ENCODE data around the gene FOXD1.
"Not testable (repeated sequence)": the region's sequence is repeated elsewhere in the genome, so short reads cannot be mapped to it uniquely, and the experiment has no call there.

The FOXD1 gene

DNA sequence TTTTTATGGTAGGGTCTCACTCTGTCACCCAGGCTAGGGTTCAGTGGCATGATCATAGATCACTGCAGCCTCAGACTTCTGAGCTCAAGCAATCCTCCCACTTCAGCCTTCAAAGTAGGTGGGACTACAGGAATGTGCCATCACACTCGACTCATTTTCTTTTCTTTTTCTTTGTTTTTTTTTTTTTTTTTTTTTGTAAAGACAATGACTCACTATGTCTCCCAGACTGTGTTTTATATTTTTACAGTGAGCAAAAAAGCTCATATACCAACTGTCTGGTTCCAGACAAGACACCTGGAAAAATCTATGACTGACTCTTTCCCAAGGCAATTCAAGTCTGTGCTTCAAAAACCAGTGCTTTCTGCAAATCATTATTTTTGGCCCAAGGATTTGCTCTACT is 10.8 kb upstream of the FOXD1 start:
- DNase-seq, result no peak

DNA sequence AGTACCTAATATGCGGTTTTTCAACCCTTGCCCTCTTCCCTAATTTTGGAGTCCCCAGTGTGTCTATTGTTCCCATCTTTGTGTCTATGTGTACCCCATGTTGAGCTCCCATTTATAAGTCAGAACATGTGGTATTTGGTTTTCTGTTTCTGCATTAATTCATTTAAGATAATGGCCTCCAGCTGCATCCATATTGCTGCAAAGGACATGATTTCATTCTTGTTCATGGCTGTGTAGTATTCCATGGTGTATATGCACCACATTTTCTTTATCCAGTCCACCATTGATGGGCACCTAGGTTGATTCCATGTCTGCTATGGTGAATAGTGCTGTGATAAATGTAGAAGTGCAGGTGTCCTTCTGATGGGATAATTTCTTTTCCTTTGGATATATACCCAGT is 7.9 kb upstream of the FOXD1 start:
- DNase-seq, result not testable (repeated sequence)

DNA sequence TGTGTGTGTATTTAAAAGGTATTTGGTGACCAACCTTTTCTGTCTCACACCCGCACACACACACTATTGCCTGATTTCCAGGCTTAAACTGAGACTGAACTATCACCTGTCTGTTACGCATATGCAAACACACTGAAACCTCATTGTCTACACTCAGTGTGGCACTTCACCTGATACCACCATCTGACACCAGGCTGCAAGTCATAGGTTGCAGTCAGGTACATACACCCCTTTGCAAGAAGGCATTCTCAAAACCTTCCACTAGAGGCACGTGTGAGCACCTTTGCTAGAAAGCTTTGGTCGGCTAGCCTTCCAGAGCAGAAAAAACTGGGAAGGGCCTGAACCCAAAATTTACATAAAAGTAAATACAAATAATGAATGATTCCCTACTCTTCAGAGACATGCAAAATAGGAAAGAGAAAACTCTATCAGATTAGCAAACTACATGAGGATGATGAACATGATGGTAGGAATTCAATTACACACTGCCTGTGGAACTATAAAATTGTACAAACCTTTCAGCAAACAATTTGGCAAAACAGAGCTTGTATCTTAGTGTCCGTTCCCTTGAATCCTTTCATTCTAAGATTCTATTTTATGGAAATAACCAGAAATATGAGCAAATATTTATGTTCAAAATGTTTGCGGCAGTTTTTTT is 5.9 kb upstream of the FOXD1 start:
- no peak for DNase-seq

DNA sequence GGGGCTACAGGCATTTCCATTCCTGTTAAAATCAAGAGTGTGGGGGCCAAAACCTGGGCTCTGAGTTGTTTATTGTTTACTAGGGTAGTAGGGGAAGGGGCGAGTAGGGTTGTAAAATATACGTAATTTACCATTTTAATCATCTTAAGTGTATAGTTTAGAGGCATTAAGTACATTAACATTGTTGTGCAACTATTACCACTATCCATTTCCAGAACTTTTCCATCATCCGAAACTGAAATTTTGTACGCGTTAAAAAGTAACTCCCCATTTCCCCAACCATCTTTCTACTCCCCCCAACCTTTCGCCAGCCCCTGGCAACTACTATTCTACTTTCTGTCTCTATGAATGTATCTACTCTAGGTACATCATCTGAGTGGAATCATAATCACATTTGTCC is 3.6 kb upstream of the FOXD1 start:
- no peak for DNase-seq

DNA sequence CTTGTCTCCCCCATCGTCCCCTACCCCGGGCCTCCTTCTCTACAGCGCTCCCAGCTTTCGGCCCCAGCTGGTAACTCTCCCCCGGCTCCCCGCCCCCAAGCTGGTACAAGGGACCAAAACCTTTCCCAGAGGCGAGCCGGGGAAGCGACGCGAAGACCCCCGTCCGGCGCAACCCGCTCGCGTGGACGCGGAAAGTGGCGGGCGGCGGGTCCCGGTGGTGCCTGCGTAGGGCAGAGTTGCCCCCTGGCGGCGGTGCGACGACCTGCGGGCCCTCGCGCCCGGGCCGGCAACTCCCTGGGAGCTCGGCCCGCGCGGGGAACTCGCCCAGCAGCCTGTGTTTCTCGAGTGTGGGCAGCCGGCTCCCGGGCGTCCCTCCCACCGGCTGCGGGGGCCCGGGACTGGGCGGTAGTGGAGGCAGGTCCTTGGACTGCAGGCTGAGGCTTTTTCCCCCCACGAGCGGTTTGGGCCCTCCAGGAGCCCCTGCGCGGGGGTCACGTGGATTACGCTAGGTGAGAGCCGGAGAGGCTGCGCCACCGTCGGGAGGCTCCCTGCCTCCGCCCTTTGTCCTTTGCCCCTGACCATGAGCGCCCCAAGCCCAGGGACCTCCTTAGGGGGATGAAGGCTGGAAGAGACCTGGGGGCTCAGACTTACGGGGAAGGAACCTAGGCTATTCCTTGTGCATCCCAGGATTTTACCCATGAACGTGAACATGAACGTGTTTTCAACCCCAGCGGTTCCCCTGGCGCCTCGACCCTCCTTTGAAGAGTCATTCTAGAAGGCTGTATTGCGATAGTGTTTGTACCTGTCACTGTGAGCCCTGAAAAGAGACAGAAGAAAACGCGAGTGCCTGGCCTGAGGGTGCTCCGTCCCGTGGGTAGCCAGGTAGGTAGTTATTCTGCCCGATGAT is 2.9 kb upstream of the FOXD1 start:
- peak; percentile 44 for DNase-seq

DNA sequence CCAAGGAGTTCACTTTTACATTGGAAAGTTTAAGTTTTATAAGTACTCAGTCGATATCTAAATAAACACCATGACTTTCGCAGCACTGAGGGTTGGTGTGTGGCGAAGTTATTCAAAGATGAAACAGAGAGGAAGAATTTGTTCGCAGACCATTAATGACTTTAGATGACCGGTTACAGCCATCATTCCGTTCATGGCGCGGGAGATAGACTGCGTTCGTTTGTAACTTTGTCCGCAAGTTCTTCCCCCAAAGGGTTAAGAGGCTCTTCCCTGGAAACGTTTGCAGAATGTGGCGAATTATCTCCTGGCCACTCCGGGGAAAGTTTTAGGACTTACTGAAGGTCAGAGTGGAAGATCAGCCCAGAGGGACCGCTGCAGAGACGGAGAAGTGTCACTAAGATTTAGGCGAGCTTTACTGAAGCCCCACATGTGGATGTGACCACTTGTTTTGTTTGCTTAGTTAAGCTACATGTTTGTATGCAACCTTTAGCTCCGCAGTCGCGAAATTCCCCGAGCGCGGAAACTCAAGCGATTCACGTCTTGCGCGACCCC is 2.2 kb upstream of the FOXD1 start:
- DNase-seq, result no peak

DNA sequence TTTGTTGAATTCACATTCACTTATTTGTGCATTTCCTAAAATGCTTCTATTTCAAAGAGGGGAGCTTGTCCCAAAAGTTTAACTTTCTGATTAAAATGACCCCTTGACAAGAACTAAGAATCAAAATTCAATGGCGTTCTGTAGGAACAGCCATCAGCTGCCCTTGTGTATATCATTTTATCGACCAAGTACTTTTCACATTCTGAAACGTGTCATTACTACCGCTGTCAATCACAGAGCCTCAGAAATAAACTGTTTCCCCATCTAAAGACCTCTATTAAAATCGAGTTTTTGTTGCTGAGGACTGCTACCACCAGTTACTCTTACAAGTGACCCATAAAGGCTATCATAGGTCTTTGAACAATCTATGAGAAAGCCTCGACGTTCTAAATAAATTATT is 1.6 kb upstream of the FOXD1 start:
- DNase-seq, result no peak

DNA sequence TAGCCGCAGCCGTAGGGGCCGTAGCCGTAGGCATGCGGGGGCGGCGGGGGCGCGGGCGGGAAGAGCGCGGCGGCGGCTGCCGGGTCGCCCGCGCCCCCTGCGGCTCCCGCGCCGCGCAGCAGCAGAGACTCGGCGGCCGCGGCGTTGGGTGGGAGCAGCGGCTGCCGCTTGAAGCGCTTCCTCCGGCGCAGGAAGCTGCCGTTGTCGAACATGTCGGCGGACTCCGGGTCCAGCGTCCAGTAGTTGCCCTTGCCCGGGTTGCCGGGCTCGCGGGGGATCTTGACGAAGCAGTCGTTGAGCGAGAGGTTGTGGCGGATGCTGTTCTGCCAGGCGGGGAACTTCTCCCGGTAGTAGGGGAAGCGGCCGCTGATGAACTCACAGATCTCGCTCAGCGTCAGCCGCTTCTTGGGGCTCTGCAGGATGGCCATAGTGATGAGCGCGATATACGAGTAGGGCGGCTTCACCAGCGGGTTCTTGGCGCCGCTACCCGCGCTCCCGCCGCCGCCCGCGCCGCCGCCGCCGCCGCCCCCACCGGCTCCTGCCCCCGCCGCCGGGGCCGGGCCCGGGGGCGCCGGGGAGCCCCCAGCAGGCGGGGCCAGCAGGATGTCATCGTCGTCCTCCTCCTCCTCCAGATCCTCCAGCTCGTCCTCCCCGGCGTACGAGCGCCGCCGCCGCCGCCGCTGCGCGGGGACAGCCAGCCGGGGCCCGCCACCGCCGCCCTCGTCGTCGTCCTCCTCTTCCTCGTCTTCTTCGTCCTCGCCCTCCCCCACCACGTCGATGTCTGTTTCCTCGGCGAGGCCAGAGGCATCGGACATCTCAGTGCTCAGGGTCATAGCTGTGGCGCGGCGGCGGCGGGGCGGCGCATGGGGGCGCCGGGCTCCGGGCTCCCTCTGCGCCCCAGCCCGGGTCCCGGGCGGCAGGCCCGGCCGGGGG is 781 bp downstream of the FOXD1 start:
- DNase-seq, result no peak

DNA sequence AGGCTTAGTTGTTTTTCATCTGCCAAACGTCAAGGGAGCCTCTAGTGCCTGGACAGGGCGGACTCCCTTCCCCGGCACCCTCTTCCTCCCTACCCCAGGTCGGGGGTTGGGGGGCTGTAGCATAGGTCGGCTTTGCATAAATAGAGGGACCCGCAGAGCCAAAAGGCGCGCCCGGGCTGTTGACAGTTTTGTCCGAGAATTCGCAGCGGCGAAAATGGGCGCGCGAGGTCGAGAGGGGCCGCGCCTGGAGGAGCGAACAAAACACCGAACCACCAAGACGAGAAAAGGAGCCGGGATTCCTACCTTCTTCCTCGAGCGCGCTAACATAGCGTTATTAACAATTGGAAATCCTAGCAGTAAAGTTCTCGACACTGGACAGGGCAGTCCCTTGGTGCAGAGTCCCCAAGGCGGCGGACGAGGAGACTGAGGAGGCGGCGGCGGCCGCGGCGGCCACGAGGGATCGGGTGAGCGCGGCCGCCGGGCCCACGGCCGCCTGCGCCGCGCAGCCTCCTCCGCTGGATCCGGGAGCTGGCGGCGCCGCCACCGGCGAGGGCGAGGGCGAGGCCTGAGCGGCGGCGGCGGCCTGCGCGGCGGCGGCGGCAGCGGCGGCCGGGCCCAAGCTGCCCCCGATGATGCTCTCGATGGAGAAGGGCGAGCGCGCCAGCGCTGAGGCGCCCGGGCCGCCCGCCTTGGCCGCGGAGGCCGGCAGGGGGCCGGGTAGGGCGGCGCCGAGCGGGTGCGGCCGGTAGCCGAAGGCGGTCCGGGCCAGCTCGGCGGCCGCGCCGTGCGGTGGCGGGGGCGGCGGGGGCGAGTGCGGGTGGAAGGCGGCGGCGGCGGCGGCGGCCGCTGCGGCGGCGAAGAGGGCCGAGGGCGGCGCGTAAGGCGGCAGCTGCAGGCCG is 1.7 kb downstream of the FOXD1 start:
- DNase-seq, result no peak

DNA sequence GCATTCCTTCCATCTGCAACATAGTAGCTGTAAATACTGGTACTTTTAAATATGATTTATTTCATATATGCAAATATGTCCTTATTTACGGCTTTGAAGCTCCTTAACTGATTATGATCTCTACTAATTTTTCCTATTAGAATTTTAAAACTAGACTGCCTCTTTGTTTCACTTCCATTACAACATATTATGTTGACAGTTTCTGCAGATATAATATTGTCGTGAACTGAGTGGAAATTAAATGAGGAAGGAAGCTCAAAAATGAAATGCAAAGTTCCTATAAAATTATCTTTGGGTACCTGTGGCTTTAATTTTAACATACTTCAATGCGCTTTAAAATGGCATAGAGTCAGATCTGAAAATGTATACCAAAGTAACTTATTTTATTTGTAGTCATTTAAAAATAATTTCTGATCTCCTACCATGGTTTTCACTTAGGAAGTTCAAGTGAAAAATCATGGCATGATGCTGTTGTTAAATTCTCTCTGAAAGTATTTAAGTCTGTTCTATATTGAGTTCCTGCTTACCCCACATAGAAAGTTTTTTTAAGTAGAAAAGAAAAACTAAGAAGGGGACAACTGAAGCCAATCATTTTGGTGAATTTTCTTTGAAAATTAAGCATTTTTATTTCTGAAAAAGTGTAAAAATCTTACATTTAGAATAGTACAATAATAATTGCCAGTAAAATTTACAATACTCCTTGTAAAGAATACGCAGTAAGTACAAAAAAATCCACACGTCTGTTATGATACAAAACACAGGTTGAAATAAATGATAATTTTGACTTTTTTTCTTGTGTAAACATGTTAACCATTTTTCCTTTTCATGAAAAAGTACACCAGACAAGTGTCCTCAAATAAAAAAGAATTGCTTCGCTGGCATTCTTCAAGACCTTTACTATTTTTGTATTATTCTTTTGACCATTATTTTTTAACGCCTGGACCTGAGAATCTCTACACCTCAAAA is 2.6 kb downstream of the FOXD1 start:
- DNase-seq, result no peak

DNA sequence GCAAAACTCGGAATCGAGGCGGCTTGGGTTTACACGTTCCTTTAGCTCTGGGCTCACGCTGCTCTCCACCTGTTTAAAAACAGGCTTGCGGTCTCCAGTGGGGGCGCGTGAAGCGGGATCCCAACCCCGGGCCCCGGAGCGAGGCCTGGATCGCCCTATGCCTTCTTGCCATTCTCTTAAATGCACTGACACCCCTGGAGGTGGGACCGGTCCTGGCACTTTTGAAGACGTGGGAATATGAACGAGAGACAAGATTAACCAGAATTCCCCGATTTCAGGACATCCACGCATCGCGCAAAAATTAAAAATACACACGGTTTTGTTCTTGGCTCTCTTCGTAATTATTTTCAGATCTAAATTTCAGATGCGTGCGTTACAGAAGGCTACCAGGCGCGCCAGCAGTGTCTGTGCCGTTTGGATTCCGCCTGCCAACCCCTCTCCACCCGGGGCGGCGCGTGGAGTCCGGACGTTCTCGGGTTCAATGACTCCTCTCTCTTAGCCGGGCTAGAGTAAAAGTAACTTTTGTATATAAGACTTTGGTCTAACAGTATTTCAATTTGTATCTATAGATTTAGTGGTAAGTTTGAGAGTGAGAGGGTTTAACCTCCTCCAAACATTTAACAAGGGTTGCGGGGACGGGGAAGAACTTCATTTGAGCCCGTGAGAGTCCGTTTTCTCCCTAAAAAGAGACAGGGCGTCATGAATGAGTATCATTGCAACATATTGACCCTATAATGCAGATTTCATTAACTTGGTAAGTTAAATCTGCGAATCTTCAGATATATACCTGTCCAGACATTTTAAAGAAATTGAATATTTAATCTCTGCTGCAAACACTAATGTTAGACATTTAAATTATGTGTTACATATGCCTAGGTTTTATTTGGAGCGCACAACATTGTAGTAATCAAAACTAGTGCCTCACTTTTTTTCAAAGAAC is 3.8 kb downstream of the FOXD1 start:
- DNase-seq, result no peak

DNA sequence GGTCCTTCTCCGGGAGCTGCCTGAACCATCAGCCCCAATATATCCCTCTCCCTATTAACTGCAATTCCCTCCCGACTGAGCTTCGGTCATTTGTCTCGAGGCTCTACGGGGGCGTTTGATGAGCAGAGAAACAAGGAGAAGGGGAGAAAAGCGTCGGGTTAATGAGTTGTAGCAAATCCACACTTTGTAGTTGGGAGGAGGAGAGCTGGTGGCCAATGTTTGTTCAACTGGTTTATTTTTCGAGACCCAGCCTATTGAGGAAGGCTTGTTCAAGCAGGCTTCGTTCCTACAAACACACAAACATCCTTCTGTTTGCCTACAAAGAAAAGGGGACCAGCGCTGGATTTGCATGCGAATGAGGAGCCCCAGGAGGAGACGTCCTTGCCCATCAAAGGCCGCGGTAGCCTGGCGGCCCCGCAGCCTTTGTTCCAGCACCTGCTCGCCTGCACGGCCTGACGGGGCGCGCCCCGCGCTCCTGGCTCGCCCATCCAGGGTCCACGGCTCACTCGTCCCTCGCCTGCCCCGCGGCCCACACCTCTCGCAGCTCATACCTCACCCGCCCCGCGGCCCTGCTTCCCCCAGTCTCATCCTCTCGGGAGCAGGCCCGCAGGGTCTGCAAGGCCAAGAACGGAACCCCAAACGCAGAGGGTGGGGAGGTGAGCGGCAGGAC is 4.6 kb downstream of the FOXD1 start:
- no peak for DNase-seq

DNA sequence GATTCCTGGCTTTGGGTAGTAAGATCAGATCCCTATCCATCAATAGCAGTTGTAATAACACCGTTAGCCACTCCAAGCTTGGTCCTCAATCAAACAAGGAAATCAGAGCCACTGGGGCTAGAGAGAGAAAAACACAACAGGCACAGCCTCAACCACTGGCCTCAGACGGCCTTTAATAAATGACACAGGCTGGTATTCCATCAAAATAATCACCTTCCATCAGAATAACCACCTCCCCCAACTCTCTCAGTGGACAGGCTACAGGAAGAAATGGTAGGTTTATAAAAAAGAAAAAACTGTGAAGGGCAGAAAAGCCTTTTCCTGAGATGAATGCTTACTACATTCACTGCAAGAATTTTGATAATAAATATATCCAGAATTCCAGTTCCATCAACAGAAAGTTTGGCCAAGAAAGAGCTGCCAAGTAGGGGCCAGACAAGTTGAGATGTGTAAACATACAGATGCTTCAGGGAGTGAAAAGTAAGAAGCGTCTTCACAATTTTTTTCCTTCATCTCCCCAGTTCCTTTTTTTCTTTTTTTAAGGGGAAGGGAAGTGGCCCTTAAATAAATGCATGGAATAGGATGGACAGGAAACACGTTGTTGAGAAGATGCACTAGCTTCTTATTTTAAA is 5.5 kb downstream of the FOXD1 start:
- no peak for DNase-seq

DNA sequence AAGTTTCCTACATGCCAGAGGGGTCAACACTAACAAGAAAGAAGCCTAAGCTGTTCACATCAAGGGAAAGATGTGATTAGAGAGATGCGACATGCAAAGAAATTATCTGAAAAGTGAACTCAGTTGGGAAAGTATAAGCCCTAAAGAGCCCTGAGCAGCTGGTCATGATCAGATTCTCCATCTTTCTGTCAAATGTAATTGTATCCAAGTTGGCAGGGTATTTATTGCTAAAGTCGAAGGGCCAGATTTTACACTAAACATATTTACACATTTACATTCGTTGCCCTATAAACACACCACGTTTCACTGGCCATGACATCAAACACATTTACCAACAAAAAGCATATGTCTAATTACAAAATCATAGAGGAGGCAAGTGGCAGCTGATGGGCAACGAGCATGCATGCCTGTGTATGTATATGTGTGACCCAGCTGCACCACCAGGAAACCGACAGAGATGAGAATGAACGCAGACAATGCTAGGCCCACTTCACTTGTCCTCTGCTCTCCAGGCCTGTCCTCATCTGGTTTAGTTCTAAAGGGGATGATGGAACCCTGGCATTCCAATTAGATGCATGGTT is 6.3 kb downstream of the FOXD1 start:
- DNase-seq, result no peak

DNA sequence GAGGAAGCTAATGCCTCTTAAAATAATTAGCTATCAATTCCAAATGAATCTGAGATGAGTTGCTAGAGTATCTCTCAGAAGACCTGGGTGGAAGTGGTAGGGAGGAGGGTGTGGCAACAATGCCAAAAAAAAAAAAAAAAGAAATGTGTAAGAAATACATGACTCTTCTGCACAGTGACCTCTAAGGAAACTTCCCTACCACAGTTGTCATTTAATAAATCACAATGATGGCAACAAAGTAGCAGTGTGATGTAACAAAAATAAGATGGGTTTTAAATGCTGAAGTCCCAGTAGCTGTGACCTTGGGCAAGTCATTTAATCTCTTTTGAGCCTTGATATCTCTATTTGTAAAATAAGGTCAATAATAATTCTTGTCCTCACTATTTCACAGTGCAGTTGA is 7.2 kb downstream of the FOXD1 start:
- no peak for DNase-seq

DNA sequence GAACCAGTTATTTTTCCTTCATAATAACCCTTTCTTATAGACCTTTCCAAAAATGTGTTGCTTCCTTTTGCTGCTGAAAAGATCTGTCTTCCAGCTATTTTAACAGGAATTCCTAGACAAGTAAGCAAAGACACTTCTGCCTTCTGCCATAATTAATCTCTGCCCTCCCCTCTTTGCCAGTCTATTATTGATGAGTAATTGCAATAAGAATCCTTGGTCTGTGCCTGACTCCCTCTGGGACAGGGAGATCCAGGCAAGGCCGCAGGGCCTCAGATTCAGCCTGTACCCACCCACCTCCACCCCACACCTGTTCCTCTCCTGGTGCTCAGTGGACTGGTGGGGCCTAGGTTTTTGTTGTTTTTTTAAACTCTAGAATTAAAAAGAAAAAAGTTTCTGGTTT is 8.3 kb downstream of the FOXD1 start:
- no peak for DNase-seq

DNA sequence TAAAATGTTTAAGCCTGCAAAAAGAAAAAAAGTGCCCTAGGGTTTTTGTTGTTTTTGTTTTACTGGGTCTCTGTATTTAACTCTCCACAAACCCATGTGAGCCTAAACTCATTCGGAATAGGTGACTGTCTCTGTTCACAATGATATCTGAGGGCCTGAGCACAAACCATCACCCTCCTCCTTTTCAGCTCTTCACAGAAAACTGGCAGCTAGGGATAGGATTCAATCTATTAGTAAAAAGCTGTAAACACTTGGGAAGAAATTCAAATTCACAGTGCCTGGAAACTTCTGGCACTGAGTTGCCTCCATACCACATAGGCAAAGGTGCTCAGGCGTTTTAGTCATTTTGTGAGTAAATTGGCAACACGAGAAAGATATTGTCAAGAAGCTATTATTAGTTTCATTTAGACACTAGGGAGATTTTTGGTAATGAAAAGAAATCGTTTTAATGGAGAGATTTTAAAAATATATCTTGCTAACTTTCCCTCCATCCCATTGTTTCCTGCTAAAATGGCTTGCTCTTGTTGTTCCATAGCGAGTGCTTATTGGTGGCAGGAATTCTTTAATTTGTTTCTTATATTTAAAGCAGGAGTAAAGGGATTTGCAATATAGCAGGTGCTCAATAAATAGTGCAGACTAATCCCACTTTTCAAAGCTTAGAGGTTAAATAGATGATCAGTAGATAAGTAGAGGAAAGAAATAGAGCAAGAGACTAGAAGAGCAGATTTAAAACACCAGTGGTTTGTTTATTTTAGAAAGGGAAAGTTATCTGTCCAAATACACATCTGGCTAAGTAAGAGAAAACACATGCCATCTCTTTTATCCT is 9.7 kb downstream of the FOXD1 start:
- DNase-seq, result no peak

All from activated T-cell treated with anti-CD3 and anti-CD28 coated beads for 4 hours (primary cell).